NCI-H526 (cell line): Measurements from ENCODE around the gene CREB3.

Source experiments
- DNase-seq, 2 experiments: peaks; one replicate each; lab custom pipeline; 2025; lab: John Stamatoyannopoulos, UW

The CREB3 gene, protein sequence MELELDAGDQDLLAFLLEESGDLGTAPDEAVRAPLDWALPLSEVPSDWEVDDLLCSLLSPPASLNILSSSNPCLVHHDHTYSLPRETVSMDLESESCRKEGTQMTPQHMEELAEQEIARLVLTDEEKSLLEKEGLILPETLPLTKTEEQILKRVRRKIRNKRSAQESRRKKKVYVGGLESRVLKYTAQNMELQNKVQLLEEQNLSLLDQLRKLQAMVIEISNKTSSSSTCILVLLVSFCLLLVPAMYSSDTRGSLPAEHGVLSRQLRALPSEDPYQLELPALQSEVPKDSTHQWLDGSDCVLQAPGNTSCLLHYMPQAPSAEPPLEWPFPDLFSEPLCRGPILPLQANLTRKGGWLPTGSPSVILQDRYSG

GRCh38 chr9:35732185-35732799 lies at the start of gene CREB3, which contains the start of gene TLN1:
Gene CREB3 (plus strand): TSS chr9:35732666. CDS start chr9:35732773, 107 bp downstream.
Gene TLN1 (minus strand): TSS chr9:35732195. CDS start chr9:35725694, 6,501 bp downstream.
- peak; percentile 97 to 99 for DNase-seq

GRCh38 chr9:35683323-35683722 lies 49.1 kb upstream of the CREB3 start:
- no peak for DNase-seq

GRCh38 chr9:35684921-35685320 lies 47.5 kb upstream of the CREB3 start:
- no peak for DNase-seq

GRCh38 chr9:35685506-35685905 lies 47.0 kb upstream of the CREB3 start:
- DNase-seq, result no peak

- no peak for DNase-seq
These were observed 46.0 kb upstream of the CREB3 start for GRCh38 chr9:35686222-35687203.

DNA sequence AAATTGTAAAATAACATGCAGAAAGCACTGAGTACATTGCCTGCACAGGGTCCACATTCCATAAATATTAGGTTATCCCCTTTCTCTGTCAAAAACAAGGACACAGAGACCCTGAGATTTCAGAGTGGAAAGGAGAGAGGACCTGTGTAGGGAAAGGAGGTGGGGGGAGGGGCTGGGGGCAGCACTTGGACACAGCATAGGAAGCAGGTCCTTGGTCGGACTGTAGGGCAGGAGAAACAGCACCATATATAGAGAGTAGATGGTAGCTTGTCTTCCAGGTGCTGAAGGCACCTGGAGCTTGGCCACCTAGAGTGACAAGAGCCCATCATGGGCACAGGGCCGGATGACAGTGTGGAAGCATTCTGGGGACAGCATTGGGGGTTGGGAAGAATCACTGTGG lies 45.2 kb upstream of the CREB3 start:
- no peak for DNase-seq

DNA sequence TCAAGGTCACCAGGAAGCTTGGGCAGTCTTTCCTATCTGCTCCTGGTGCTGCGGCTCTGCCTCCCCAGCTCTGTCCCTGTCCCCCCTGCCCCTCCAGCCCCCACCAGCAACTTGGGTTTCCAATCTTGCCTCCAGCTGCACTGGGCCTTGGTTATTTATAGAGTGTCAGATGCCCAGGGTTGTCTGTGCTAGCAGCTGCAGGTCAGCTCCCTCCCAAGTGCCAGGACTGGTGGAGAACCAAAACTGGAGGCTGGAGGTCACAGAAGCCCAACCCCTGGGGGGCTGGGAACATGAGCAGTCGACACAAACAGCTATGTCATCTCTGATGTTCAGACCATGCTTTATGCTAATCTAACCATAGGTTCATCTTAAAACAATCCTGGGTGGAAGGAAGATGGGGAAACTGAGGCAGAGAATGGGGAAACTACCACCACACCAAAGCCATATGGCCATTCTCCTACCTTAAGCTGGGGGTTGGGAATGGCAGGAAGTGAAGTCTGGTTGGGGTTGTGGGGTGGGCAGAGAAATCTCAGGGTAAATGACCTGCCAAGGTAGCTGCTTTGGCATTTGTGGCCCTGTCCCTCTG lies 44.4 kb upstream of the CREB3 start:
- DNase-seq, result no peak

- no peak for DNase-seq
These were observed 43.6 kb upstream of the CREB3 start for GRCh38 chr9:35688558-35689541.

- DNase-seq, result no peak
These were observed 42.7 kb upstream of the CREB3 start, which contains the start of gene TPM2 for GRCh38 chr9:35689542-35690293. Gene TPM2 (minus strand): TSS chr9:35689925. CDS start chr9:35689817, 108 bp downstream.

DNA sequence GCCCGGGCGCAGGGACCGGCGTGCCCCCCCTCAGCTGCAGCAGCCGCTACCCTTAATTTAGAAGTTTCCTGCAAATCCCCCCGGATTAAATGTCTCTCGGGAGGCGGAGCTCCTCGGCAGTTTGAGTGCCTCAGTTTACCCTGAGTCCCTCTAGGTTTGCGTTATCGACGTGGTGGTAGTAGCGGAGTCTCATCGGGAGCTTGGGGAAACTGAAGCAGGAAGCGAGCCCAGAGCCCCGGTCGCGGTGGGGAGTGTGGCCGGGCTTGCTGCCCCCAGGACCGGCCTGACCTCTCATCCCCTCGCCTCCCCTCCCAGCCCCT lies 42.2 kb upstream of the CREB3 start:
- no peak for DNase-seq

- DNase-seq, result peak in 1 of 2 experiments; percentile 43
These were observed 41.7 kb upstream of the CREB3 start for GRCh38 chr9:35690614-35691333.

- no peak for DNase-seq
These were observed 41.2 kb upstream of the CREB3 start for GRCh38 chr9:35691334-35691650.

GRCh38 chr9:35691757-35692301 lies 40.6 kb upstream of the CREB3 start:
- DNase-seq, result peak in 1 of 2 experiments; percentile 41

GRCh38 chr9:35695943-35696401 lies 36.5 kb upstream of the CREB3 start:
- no peak for DNase-seq

GRCh38 chr9:35696520-35697215 lies 35.8 kb upstream of the CREB3 start:
- DNase-seq, result peak in 1 of 2 experiments; percentile 65

DNA sequence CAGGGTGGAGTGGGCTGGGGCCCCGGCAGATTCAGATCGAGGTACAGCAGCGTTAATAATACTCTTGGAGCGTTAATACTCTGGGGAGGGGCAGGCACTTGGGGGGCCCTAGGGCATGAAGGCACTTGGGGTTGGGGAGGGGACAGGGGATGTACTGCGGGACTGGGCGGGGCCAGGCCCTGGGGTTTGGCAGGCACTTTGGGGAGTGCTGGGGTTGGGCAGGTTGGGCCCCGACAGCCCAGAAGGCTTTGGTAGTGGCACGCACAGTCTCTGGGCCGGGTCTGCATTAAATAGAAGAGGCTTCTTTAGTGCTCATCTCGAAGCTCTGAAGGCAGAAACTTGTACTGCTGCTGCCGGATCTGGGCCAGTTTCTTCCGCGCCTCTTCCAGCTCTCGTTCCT lies 35.0 kb upstream of the CREB3 start:
- no peak for DNase-seq

GRCh38 chr9:35698231-35698630 lies 34.2 kb upstream of the CREB3 start:
- no peak for DNase-seq

DNA sequence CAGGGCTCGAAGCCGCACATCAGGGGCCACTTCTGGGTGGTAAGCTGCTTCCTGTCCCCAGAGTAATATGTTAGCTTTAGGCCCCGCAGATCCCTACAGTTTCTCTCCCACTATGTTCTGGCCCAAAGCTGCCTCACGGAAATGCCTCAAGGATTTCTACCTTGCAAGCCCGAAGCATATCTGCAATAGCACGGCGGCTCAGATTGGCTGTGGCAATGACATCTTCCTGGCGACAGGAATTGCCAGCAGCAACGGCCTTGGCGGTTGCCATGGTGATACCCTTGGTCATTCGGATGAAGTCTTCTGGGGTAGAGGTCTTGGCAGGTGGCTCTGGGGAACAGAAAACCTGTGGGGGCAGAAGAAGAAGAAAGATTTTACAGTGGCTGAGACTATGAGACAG lies 32.4 kb upstream of the CREB3 start:
- DNase-seq, result no peak
